ENCODE measurements around the gene SCLT1. TPM values are rescaled to one million over a fixed set of nuclear protein-coding genes. Genes with fewer than 3 reads are reported as not detected.

SCLT1 gene
- polyA plus RNA-seq, 1 of the 3 experiments (the other 2 are of a cell fraction): 2.2 TPM

- ChIA-PET POLR2A (no interaction called here), CTCF (interaction anchor here (1.2 to 1.4 kb wide), 2 partner anchors 8 to 10 kb away, joined by 3 read pairs; no protein-coding TSS in a partner anchor)
- no peaks in the 10 kb centered on the region for H3K27me3 ChIP-seq (ENCODE audit: insufficient read depth)
- peaks cover 5% of the 10 kb centered on the region; the same call in 1 of the 2 replicates for H3K79me2 ChIP-seq (ENCODE audit: insufficient read depth)
- DNase-seq: no peak
- no peak overlapping the region for H3K4me2 ChIP-seq
- H4K20me1 ChIP-seq (ENCODE audit: insufficient read depth): no peaks in the 10 kb centered on the region
- no peak overlapping the region for H3K27ac ChIP-seq (ENCODE audit: low read depth in 2 of 2, low read length in 1 of 2)
- no peaks in the 10 kb centered on the region for H3K9me2 ChIP-seq
- H3K4me1 ChIP-seq (ENCODE audit: control insufficient read depth in 1 of 2, insufficient read depth in 2 of 2, low read depth in 1 of 2, low read length in 1 of 2): peaks cover 0 to 7% of the 10 kb centered on the region in 2 experiments; a peak in 1 of 4 replicates
- peaks cover 48 to 79% of the 10 kb centered on the region in 2 experiments for H3K36me3 ChIP-seq (replicated peaks in 1 of 2; ENCODE audit: control insufficient read depth in 1 of 2, insufficient read depth in 2 of 2, low read length in 1 of 2)
- no peak overlapping the region for H3K9ac ChIP-seq
- H2AFZ ChIP-seq (ENCODE audit: low read depth): no peak overlapping the region
- TF ChIP-seq TCF12 (IDR thresholded peaks at IDR 0.05) (no peak), SMC3 (IDR thresholded peaks at IDR 0.05; ENCODE audit: low read depth, low read length) (no peak), YY1 (IDR thresholded peaks at IDR 0.05; ENCODE audit: low read depth) (no peak), FOSL2 (IDR thresholded peaks at IDR 0.05; ENCODE audit: borderline replicate concordance, low read depth) (no peak), MAX (IDR thresholded peaks at IDR 0.05; ENCODE audit: low read depth) (no peak), RCOR1 (IDR thresholded peaks at IDR 0.05; ENCODE audit: low read length) (no peak), NFIC (IDR thresholded peaks at IDR 0.05; ENCODE audit: borderline replicate concordance) (no peak), TEAD4 (IDR thresholded peaks at IDR 0.05; ENCODE audit: borderline replicate concordance, insufficient read depth) (no peak)
- no peaks in the 10 kb centered on the region for H3F3A ChIP-seq (replicated peaks; ENCODE audit: insufficient read depth)
- no peak overlapping the region for H3K4me3 ChIP-seq (ENCODE audit: low read depth in 2 of 2, low read length in 1 of 2)
- H3K9me3 ChIP-seq: no peaks in the 10 kb centered on the region
- 98% methylated on average over 6 of the region's 7 CpGs for WGBS (ENCODE audit: low lambda C conversion rate)
Observed at GRCh38 chr4:128855621-128856020, 237.7 kb downstream of the SCLT1 start.

- no peaks in the 10 kb centered on the region for H3K9me3 ChIP-seq
- no peaks in the 10 kb centered on the region for H3F3A ChIP-seq (replicated peaks; ENCODE audit: insufficient read depth)
- H3K4me3 ChIP-seq (ENCODE audit: low read depth in 2 of 2, low read length in 1 of 2): no peak overlapping the region
- no peak overlapping the region for H3K4me2 ChIP-seq
- H4K20me1 ChIP-seq (ENCODE audit: insufficient read depth): no peaks in the 10 kb centered on the region
- CTCF ChIA-PET: interaction anchor here (0.6 to 1.9 kb wide), 4 partner anchors 9 to 657 kb away, joined by 3 to 6 read pairs (median 4); no protein-coding TSS in a partner anchor
- no peaks in the 10 kb centered on the region for H3K27me3 ChIP-seq (ENCODE audit: insufficient read depth)
- H3K79me2 ChIP-seq (ENCODE audit: insufficient read depth): peaks cover 5% of the 10 kb centered on the region; the same call in 1 of the 2 replicates
- no peak overlapping the region for H3K9ac ChIP-seq
- TF ChIP-seq IRF3 (IDR thresholded peaks at IDR 0.05; ENCODE audit: low read depth, low read length) (no peak), TCF12 (IDR thresholded peaks at IDR 0.05) (no peak), CHD2 (IDR thresholded peaks at IDR 0.05; ENCODE audit: low read length, partially characterized antibody) (no peak), PBX3 (IDR thresholded peaks at IDR 0.05) (no peak), MXI1 (IDR thresholded peaks at IDR 0.05; ENCODE audit: low read depth, low read length) (no peak), GABPA (IDR thresholded peaks at IDR 0.05; ENCODE audit: low read depth) (no peak), SMC3 (IDR thresholded peaks at IDR 0.05; ENCODE audit: low read depth, low read length) (no peak), CTCF (IDR thresholded peaks at IDR 0.05) (no peak), GATA2 (CRISPR knock-in tag; IDR thresholded peaks at IDR 0.05) (no peak), JUND (IDR thresholded peaks at IDR 0.05) (no peak), TAF1 (IDR thresholded peaks at IDR 0.05; ENCODE audit: borderline replicate concordance, low read depth, low read length) (no peak), NRF1 (IDR thresholded peaks at IDR 0.05; ENCODE audit: low read depth, low read length) (no peak), EZH2phosphoT487 (IDR thresholded peaks at IDR 0.05; ENCODE audit: borderline replicate concordance, low read depth) (no peak), USF2 (IDR thresholded peaks at IDR 0.05; ENCODE audit: borderline replicate concordance, low read depth, low read length) (no peak), RXRA (IDR thresholded peaks at IDR 0.05; ENCODE audit: borderline replicate concordance, low read depth) (no peak), TEAD4 (IDR thresholded peaks at IDR 0.05; ENCODE audit: borderline replicate concordance, insufficient read depth) (no peak), FOSL2 (IDR thresholded peaks at IDR 0.05; ENCODE audit: borderline replicate concordance, low read depth) (no peak), MAX (IDR thresholded peaks at IDR 0.05; ENCODE audit: low read depth) (no peak)
- peaks cover 0 to 3% of the 10 kb centered on the region in 2 experiments; a peak in 1 of 4 replicates for H3K4me1 ChIP-seq (ENCODE audit: control insufficient read depth in 1 of 2, insufficient read depth in 2 of 2, low read depth in 1 of 2, low read length in 1 of 2)
- no peak overlapping the region for H3K27ac ChIP-seq (ENCODE audit: low read depth in 2 of 2, low read length in 1 of 2)
- DNase-seq: no peak
- no peaks in the 10 kb centered on the region for H3K9me2 ChIP-seq
- POLR2A ChIA-PET: no interaction called here
- WGBS (ENCODE audit: low lambda C conversion rate): 82% methylated on average over 6 of the region's 6 CpGs
- no peak overlapping the region for H2AFZ ChIP-seq (ENCODE audit: low read depth)
- peaks cover 51 to 79% of the 10 kb centered on the region in 2 experiments for H3K36me3 ChIP-seq (replicated peaks in 1 of 2; ENCODE audit: control insufficient read depth in 1 of 2, insufficient read depth in 2 of 2, low read length in 1 of 2)
Observed at GRCh38 chr4:128854433-128854832, 238.9 kb downstream of the SCLT1 start.
